Nephron progenitor cell (in vitro differentiated cells): ENCODE data around the gene ATP9B.
"Not testable (repeated sequence)": the region's sequence is repeated elsewhere in the genome, so short reads cannot be mapped to it uniquely, and the experiment has no call there.

Experiments
- DNase-seq: peaks from one replicate; pipeline ENCODE4 v3.0.0; 2021
- H3K27ac Mint-ChIP-seq: 2 replicates; pipeline ENCODE4 v1.8.0; 2021; ENCODE audit warnings: mild to moderate bottlenecking, moderate library complexity, mixed read lengths
- H3K27me3 Mint-ChIP-seq: 2 replicates; pipeline ENCODE4 v1.8.0; 2021; ENCODE audit warnings: mild to moderate bottlenecking, low read depth, mixed read lengths; ENCODE audit not compliant: poor library complexity
- H3K36me3 Mint-ChIP-seq: 2 replicates; pipeline ENCODE4 v1.8.0; 2021; ENCODE audit warnings: low read depth, mixed read lengths
- H3K4me1 Mint-ChIP-seq: 2 replicates; pipeline ENCODE4 v1.8.0; 2021; ENCODE audit warnings: mixed read lengths
- H3K4me3 Mint-ChIP-seq: 2 replicates; pipeline ENCODE4 v1.8.0; 2021; ENCODE audit warnings: mild to moderate bottlenecking, moderate library complexity, mixed read lengths
- H3K9me3 Mint-ChIP-seq: 2 replicates; pipeline ENCODE4 v1.8.0; 2021; ENCODE audit warnings: mild to moderate bottlenecking, moderate library complexity, mixed read lengths
- TF ChIP-seq, protein P1 (sequence below): fragments of 200-600 bp; sonication (generic); IDR thresholded peaks from 2 replicates; pipeline ENCODE4 v1.5.0; 2021; ENCODE audit warnings: antibody characterized with exemption

The ATP9B gene

DNA sequence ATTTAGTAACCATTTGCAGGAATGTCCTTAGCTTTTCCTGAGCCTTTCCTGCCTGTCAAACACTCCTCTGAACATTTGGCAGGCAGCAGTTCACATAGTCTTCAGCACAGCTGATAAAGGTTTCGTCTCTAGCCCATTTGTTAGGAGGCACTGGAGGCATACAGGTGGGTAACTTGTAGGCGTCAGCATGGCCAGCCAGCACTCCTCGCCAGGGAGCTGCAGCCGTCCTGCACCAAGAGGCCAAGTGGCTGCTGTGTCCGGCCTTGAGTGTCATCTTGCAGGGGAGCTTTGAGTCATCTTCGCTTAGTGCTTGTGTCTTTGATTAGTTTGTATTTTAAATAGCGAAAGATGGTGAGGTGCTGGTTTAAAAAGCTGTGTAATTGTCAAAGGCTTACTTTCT is 206.3 kb downstream of the ATP9B start:
- Mint-ChIP-seq H3K4me3 (no peak overlapping the region), H3K9me3 (peaks cover 4% of the 10 kb centered on the region), H3K27ac (peak overlapping the region; percentile 18), H3K27me3 (no peaks in the 10 kb centered on the region), H3K36me3 (peaks cover 24% of the 10 kb centered on the region), H3K4me1 (peaks cover 11% of the 10 kb centered on the region)
- TF ChIP-seq, protein P1, sequence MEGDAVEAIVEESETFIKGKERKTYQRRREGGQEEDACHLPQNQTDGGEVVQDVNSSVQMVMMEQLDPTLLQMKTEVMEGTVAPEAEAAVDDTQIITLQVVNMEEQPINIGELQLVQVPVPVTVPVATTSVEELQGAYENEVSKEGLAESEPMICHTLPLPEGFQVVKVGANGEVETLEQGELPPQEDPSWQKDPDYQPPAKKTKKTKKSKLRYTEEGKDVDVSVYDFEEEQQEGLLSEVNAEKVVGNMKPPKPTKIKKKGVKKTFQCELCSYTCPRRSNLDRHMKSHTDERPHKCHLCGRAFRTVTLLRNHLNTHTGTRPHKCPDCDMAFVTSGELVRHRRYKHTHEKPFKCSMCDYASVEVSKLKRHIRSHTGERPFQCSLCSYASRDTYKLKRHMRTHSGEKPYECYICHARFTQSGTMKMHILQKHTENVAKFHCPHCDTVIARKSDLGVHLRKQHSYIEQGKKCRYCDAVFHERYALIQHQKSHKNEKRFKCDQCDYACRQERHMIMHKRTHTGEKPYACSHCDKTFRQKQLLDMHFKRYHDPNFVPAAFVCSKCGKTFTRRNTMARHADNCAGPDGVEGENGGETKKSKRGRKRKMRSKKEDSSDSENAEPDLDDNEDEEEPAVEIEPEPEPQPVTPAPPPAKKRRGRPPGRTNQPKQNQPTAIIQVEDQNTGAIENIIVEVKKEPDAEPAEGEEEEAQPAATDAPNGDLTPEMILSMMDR: no peak
- DNase-seq: no peak

DNA sequence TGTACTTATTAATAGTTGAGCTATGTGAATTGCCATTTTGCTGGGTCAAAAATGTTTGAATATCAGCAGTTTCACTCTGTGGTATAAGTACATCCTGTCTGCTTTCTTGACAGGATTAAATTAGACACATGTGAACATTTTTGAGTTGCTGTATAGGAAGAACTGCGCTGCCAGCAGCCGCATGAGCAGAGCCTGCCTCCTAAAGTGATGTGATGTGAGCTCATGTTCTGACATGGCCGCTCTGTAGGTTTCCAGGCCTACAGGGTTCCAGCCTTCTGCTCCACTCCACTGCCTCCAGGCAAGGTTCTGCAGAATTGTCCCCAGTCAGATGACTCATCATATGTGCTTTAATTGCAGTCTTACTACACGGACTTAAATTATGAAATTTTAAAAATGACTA is 206.8 kb downstream of the ATP9B start:
- H3K36me3 Mint-ChIP-seq: peaks cover 19% of the 10 kb centered on the region
- H3K4me1 Mint-ChIP-seq: peaks cover 11% of the 10 kb centered on the region
- H3K27me3 Mint-ChIP-seq: no peaks in the 10 kb centered on the region
- TF ChIP-seq, protein P1: no peak
- no peak for DNase-seq
- peaks cover 4% of the 10 kb centered on the region for H3K9me3 Mint-ChIP-seq
- no peak overlapping the region for H3K27ac Mint-ChIP-seq
- H3K4me3 Mint-ChIP-seq: no peak overlapping the region

DNA sequence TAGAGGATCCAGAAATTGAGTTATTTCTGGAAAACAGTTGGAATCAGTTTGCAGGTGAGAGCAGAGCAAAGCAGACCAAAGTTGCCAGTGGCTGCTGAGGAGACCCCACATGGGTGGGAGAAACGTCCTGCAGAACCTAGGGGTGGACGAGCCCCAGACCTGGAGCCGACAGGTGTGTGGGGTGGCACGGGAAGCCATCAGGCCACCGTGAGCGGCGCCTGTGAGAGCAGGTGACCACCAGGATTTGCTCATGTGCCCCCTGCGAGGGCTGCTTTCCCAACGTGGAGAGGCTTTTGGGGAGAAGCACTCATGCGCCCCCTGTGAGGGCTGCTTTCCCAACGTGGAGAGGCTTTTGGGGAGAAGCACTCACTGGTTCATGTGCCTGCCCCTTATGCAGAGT is 209.7 kb downstream of the ATP9B start:
- DNase-seq: no peak
- H3K27ac Mint-ChIP-seq: no peak overlapping the region
- no peak overlapping the region for H3K4me3 Mint-ChIP-seq
- peaks cover 11% of the 10 kb centered on the region for H3K4me1 Mint-ChIP-seq
- H3K36me3 Mint-ChIP-seq: peaks cover 26% of the 10 kb centered on the region
- TF ChIP-seq, protein P1: no peak
- H3K27me3 Mint-ChIP-seq: no peaks in the 10 kb centered on the region
- no peaks in the 10 kb centered on the region for H3K9me3 Mint-ChIP-seq

DNA sequence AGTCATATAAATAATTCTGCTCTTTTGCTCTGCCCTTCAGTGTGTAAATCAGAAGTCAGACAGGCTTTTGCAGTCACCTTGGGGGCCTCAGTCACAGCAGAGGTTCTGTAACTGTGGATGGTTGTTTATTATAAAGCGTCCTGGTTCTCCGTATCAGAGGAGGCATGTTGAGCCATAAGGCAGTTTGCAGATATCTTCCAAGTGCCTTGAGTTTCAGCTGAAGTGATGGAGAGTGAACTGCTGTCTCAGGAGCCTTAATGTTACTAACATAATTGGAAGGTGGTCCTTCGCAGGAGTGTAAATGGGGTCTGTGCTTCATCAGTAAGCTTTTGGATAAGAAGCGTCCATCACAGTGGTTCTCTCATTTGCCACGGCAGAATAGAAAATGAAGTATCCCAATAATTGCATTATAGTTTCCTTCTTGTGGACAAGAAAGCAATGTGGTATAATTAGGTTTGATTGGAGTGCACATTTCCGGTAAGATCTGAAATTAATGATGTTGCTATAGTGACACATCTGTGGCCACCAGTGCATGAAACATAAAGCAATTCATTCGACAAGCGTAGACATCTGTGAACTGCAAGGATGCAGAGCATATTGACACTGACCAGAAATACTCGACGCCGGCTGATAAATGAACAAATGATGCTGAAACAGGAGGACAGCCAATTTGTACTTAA is 214.1 kb downstream of the ATP9B start:
- TF ChIP-seq, protein P1: no peak
- DNase-seq: no peak
- Mint-ChIP-seq H3K4me3 (no peak overlapping the region), H3K27ac (peak overlapping the region; percentile 53), H3K27me3 (no peaks in the 10 kb centered on the region), H3K9me3 (peaks cover 16% of the 10 kb centered on the region), H3K36me3 (peaks cover 42% of the 10 kb centered on the region), H3K4me1 (no peaks in the 10 kb centered on the region)

DNA sequence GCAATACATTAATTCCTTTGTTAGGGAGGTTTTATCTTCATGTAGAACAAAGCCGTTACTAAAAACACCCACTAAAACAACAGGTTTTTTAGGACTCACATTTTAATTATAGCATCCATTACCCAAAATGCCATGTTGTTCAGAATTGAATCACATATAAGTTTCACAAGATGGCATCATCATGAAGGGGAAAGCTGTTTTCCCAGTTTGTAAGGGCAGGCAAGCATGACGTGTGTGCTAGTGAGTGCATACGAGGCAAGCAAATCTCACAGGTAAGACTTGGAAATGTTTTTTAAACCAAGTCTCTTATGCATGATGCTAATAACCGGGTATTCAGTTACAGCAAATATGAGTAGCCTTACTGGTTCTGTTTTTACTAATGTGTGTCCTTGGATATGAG is 214.7 kb downstream of the ATP9B start:
- Mint-ChIP-seq H3K4me3 (no peak overlapping the region), H3K36me3 (peaks cover 41% of the 10 kb centered on the region), H3K27ac (no peak overlapping the region), H3K9me3 (peaks cover 21% of the 10 kb centered on the region), H3K27me3 (no peaks in the 10 kb centered on the region), H3K4me1 (no peaks in the 10 kb centered on the region)
- DNase-seq: no peak
- TF ChIP-seq, protein P1: no peak

DNA sequence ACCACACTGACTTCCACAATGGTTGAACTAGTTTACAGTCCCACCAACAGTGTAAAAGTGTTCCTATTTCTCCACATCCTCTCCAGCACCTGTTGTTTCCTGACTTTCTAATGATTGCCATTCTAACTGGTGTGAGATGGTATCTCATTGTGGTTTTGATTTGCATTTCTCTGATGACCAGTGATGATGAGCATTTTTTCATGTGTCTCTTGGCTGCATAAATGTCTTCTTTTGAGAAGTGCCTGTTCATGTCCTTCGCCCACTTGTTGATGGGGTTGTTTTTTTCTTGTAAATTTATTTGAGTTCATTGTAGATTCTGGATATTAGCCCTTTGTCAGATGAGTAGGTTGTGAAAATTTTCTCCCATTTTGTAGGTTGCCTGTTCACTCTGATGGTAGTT is 216.0 kb downstream of the ATP9B start:
- not testable (repeated sequence) for H3K4me1 Mint-ChIP-seq, H3K4me3 Mint-ChIP-seq, H3K27me3 Mint-ChIP-seq, H3K27ac Mint-ChIP-seq, DNase-seq
- Mint-ChIP-seq H3K36me3 (peaks cover 49% of the 10 kb centered on the region), H3K9me3 (peaks cover 31% of the 10 kb centered on the region)

DNA sequence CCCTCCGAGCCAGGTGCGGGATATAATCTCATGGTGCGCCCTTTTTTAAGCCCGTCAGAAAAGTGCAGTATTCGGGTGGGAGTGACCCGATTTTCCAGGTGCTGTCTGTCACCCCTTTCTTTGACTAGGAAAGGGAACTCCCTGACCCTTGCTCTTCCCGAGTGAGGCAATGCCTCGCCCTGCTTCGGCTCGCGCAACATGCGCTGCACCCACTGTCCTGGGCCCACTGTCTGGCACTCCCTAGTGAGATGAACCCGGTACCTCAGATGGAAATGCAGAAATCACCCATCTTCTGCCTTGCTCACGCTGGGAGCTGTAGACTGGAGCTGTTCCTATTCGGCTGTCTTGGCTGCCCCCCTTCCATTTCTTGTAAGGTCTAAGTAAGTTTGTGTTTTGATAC is 221.2 kb downstream of the ATP9B start:
- not testable (repeated sequence) for H3K4me3 Mint-ChIP-seq
- peaks cover 49% of the 10 kb centered on the region for H3K9me3 Mint-ChIP-seq

More for the DNA sequence above, 221.2 kb downstream of the ATP9B start:
- not testable (repeated sequence) for H3K27me3 Mint-ChIP-seq, H3K27ac Mint-ChIP-seq, DNase-seq, H3K4me1 Mint-ChIP-seq
- peaks cover 63% of the 10 kb centered on the region for H3K36me3 Mint-ChIP-seq
